Nephron progenitor cell (in vitro differentiated cells): ENCODE results near the gene SMAD4.

Experiments used
- DNase-seq: peaks from one replicate; pipeline ENCODE4 v3.0.0; 2021
- H3K27ac Mint-ChIP-seq: 2 replicates; pipeline ENCODE4 v1.8.0; 2021; ENCODE audit warnings: mild to moderate bottlenecking, moderate library complexity, mixed read lengths
- H3K27me3 Mint-ChIP-seq: 2 replicates; pipeline ENCODE4 v1.8.0; 2021; ENCODE audit warnings: mild to moderate bottlenecking, low read depth, mixed read lengths; ENCODE audit not compliant: poor library complexity
- H3K36me3 Mint-ChIP-seq: 2 replicates; pipeline ENCODE4 v1.8.0; 2021; ENCODE audit warnings: low read depth, mixed read lengths
- H3K4me1 Mint-ChIP-seq: 2 replicates; pipeline ENCODE4 v1.8.0; 2021; ENCODE audit warnings: mixed read lengths
- H3K4me3 Mint-ChIP-seq: 2 replicates; pipeline ENCODE4 v1.8.0; 2021; ENCODE audit warnings: mild to moderate bottlenecking, moderate library complexity, mixed read lengths
- H3K9me3 Mint-ChIP-seq: 2 replicates; pipeline ENCODE4 v1.8.0; 2021; ENCODE audit warnings: mild to moderate bottlenecking, moderate library complexity, mixed read lengths
- CTCF ChIP-seq: fragments of 200-600 bp; sonication (generic); IDR thresholded peaks from 2 replicates; pipeline ENCODE4 v1.5.0; 2021; ENCODE audit warnings: antibody characterized with exemption

The SMAD4 gene

GRCh38 chr18:51028201-51028805 lies 1.7 kb upstream of the SMAD4 start:
- Mint-ChIP-seq H3K27ac (no peak overlapping the region), H3K27me3 (peaks cover 7% of the 10 kb centered on the region), H3K4me3 (peak overlapping the region; percentile 91), H3K36me3 (peaks cover 7% of the 10 kb centered on the region), H3K9me3 (peaks cover 5% of the 10 kb centered on the region), H3K4me1 (peaks cover 41% of the 10 kb centered on the region)
- no peak for DNase-seq
- TF ChIP-seq CTCF: no peak

- peaks cover 18% of the 10 kb centered on the region for H3K36me3 Mint-ChIP-seq
- no peaks in the 10 kb centered on the region for H3K9me3 Mint-ChIP-seq
- H3K27ac Mint-ChIP-seq: peak overlapping the region; percentile 97
- H3K27me3 Mint-ChIP-seq: peaks cover 7% of the 10 kb centered on the region
- peaks cover 45% of the 10 kb centered on the region for H3K4me1 Mint-ChIP-seq
- no peak for DNase-seq
- peak overlapping the region; percentile 91 for H3K4me3 Mint-ChIP-seq
- no peak for TF ChIP-seq CTCF
Measured at GRCh38 chr18:51029378-51029693, 677 bp upstream of the SMAD4 start.

GRCh38 chr18:51030537-51031258 lies 685 bp downstream of the SMAD4 start:
- H3K27me3 Mint-ChIP-seq: peaks cover 7% of the 10 kb centered on the region
- peak overlapping the region; percentile 99 for H3K27ac Mint-ChIP-seq
- no peaks in the 10 kb centered on the region for H3K9me3 Mint-ChIP-seq
- DNase-seq: peak; percentile 77
- peaks cover 57% of the 10 kb centered on the region for H3K4me1 Mint-ChIP-seq
- H3K4me3 Mint-ChIP-seq: peak overlapping the region; percentile 96
- H3K36me3 Mint-ChIP-seq: peaks cover 31% of the 10 kb centered on the region
- no peak for TF ChIP-seq CTCF

- Mint-ChIP-seq H3K9me3 (no peaks in the 10 kb centered on the region), H3K4me3 (peak overlapping the region; percentile 96), H3K27me3 (peaks cover 7% of the 10 kb centered on the region), H3K27ac (peak overlapping the region; percentile 18), H3K36me3 (peaks cover 38% of the 10 kb centered on the region), H3K4me1 (peaks cover 58% of the 10 kb centered on the region)
- no peak for DNase-seq
- no peak for TF ChIP-seq CTCF
Measured at GRCh38 chr18:51032193-51032592, 2.2 kb downstream of the SMAD4 start.

- Mint-ChIP-seq H3K9me3 (peaks cover 13% of the 10 kb centered on the region), H3K27ac (peak overlapping the region; percentile 38), H3K4me1 (peaks cover 36% of the 10 kb centered on the region), H3K36me3 (peaks cover 61% of the 10 kb centered on the region), H3K27me3 (peaks cover 4% of the 10 kb centered on the region), H3K4me3 (no peak overlapping the region)
- DNase-seq: no peak
- TF ChIP-seq CTCF: no peak
Measured at GRCh38 chr18:51037230-51037629, 7.2 kb downstream of the SMAD4 start.

GRCh38 chr18:51038110-51038509 lies 8.1 kb downstream of the SMAD4 start:
- Mint-ChIP-seq H3K27me3 (peaks cover 2% of the 10 kb centered on the region), H3K4me3 (no peak overlapping the region), H3K4me1 (peaks cover 28% of the 10 kb centered on the region), H3K9me3 (peaks cover 13% of the 10 kb centered on the region), H3K27ac (peak overlapping the region; percentile 38), H3K36me3 (peaks cover 67% of the 10 kb centered on the region)
- no peak for TF ChIP-seq CTCF
- DNase-seq: no peak
